DOHH2 (cell line): ENCODE measurements around the gene JAML.

Source experiments
- CTCF ChIP-seq: fragments of 200-600 bp; sonication (generic); IDR thresholded peaks from one replicate; pipeline ENCODE4 v1.5.1; 2014; ENCODE audit warnings: antibody characterized with exemption, mild to moderate bottlenecking, low read depth, low read length; ENCODE audit not compliant: poor library complexity, severe bottlenecking
- EZH2phosphoT487 ChIP-seq: fragments of 200-600 bp; sonication (generic); IDR thresholded peaks from 2 replicates; pipeline ENCODE4 v1.6.1; 2017; ENCODE audit warnings: borderline replicate concordance, mild to moderate bottlenecking, antibody characterized with exemption, low read length, moderate library complexity, mixed read lengths

GRCh38 chr11:118163494-118163893 is 61.3 kb downstream of the JAML start:
- TF ChIP-seq CTCF (no peak), EZH2phosphoT487 (no peak)
